GM20431 (cell line): ENCODE data around the gene OTOP2.

ENCODE experiments used
- in situ Hi-C: fragments of 300-500 bp; cut with MseI, MboI; formaldehyde crosslinking; loops from one replicate; pipeline ENCODE4 v1.15.0; 2020; ENCODE audit warnings: low sequenced_read_pairs; ENCODE audit not compliant: unreplicated experiment

OTOP2 gene

DNA sequence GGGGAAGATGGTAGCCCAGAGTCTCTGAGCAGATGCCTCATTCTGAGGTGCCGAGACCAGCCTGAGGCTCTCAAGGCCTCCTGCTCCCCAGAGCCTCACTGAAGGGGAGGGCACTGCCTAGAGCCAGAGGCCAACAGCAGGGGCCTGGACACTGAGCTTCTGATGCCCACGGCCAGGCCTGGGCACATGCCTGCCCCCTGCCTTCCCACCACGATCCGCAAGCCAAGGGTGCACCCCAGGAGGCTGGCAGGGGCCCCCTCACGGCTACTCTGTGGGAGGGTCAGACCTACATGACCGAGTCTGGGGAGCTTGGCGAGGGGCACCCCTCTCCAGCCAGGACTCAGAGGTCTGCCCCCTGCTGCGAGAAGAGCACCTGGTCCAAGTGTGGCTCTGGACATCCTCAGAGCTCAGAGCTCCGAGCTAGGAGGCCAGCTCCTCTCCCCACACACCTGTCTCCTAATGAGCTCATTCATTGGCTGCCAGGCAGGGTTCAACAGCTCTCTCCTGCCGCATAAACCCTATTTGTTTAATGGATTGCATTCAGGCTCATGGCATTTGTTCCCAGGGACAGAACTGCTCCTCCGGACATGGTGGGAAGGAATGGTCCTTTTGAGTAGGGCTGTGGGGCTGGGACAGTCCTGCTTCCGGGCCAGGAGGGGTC is 25.5 kb downstream of the OTOP2 start:
- in situ Hi-C loops, result no loop called here

DNA sequence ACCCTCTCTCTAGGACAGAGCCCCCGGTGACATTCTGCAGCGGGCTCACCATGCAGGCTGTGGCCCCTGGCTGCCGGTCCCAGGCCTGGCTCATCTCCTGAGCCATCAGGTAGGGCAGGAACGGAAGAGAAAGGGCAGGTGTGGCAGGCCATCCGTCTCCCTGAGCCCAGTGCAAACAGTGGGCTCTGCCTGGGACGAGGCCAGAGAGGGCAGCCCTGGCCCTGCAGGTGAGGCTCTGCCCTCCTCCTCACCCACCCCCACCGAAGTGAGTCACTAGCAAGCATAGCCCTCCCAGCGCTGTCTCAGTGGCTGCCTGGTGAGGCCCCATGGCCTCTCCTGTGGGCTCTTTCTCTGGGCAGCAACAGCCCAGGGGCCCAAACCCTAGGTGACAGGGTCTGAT is 26.1 kb downstream of the OTOP2 start:
- in situ Hi-C loops, result no loop called here

DNA sequence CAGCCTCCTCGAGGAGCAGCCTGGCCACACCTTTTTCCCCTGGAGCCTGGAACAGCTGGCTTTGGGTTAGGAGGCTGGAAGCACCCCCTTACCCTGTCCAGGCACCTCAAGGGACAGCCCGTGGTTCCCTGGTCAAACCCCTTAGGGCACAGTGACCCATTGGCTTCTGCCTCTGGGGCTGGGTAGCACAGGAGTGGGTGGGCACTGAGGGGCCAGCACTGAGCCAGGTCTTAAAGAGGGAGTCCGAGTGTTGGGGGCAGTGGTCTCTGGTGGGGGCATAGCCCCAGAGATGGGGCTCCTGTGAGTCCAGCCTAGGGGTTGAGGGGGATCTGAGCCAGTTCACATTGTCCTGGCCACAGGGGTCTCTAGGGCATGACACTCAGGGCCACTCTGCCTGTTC is 27.0 kb downstream of the OTOP2 start:
- in situ Hi-C loops, result no loop called here

DNA sequence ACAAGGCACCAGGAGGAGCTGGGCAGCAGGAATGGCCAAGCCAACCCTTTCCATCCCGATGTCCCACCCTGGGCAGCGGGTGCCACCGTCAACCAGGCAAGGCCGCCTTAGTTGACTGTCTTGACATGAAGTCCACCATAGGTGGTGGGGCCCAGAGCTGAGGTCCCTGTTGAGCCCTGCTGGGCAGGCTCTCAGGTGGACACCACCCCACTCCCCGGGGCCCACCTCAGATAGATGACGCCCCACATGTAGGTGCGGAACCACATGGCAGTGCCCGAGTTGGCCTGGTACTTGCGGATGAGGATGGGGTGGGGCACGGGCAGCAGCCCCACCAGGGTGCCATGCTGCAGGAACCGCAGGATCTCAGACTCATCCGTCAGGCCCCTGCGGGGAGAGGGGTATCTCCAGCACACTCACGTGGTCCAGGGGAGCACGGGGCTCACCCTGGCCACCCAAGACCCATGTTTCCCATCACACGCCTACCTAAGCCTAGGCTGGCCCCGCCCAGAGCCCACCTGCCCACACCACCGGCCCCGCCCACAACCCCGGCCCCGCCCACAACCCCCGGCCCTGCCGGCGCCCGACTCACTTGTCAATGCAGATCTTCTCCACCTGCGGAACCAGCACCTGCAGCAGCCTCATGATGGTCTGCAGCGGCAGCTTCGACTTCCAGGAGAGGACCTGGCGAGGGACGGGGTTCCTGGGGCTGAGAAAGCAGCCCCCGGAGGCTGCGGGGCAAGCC is 27.8 kb downstream of the OTOP2 start:
- in situ Hi-C loops, result no loop called here

DNA sequence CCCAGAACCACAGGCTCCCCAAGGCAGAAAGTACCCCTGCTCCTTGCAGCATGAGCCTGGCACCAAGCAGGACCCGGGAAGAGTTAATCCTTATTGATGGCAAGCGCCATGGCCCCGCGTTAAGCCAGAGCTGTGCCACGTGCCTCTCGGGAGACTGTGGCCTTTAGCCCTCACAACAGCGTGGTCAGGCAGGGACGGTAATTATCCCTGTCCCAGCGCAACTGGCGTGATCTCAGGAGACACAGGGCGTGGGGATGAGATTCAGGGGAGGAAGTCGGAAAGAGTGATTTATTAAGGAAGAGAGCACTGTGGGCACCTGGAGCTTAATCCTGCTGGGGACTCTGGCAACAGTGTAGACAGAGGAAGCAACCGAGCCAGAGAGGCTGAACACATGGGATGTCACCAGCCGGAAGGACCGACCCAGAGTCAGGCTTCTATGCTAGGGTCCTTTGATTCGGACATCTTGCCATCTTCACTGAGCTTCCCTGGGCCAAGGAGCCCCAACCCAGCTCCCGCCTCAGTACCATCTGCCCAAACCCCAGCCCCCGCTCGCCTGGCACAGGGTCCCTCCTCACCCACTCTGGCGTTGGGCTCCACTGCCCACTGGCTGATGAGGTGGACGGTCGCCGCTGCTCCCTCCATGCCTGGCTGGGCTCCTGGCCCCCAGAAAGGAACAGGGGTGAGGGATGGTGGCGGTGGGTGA is 28.5 kb downstream of the OTOP2 start:
- in situ Hi-C loops, result no loop called here

DNA sequence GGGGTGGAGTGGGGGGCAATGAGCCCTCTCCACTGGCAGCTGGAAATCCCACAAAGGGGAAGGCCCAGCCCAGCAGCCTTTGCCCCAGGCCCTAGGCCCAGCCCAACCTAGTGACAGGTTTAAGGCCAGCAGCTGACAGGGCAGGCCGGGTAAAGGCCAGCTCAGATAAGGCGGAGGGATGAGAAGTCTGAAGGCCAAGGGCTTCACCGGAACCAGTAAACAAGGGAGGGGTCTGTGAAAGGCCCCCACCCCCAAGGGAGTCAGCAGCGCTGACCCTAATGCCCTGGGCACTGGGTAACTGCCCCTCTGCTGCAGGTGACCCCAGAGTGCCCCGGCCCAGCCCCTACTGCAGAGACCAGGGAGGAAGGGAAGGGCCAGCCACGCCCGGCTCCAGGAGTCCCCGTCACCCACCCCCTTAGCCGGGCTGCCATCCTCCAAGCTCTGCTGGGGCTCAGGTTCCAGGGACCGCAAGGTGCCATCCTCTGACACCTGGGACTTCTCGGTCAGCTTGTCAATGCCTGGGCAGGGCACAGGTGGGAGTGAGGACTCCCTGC is 29.1 kb downstream of the OTOP2 start:
- in situ Hi-C loops, result no loop called here

DNA sequence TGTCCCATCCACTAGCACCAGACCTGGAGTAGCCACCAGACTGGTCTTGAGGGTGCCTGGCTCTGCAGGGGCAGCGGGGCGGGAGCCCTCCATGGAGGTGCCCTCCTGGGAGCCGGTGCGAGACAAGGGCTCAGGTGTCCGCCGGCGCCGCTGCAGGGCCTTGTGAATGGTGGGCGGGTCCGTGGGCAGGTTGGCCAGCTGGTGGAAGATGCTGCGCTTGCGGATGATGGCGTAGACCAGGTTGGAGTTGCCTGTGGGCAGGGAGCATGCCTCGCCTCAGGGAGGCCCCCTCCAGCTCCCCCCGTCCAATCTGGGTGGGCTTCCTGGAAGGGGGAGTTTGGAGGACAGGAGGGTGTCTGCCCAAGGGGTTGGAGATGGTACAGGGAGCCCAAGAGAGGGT is 30.0 kb downstream of the OTOP2 start:
- in situ Hi-C loops, result no loop called here

DNA sequence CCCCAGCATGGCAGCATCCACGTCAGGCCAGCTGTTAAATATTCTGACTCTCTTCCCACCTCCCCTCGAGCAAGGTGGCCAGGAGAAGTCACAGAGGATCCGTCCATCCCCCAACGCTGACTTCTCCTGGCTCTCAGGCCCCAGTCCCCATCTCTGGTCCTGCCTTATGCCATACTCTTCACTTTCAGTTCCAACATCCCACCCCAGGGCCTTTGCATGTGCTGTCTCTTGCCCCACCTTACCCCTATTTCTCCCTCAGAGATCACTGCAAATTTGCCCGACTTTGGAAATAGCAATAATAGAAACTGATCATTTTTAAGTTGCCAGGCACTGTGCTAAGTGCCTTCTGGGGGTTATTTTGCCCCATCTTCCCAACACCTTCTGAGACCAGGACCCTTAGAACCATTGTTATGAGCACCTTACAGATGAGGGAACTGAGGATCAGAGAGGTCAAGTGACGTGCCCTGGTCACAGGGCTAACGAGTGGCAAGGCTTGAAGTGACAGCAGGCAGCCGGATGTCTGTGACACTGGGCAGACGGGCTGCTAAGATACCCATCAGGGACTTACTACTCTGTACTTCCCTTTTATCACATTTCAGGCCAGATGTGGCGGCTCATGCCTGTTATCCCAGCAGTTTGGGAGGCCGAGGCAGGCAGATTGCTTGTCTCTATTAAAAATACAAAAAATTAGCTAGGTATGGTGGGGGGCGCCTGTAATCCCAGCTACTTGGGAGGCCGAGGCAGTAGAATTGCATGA is 30.8 kb downstream of the OTOP2 start:
- in situ Hi-C loops, result no loop called here

DNA sequence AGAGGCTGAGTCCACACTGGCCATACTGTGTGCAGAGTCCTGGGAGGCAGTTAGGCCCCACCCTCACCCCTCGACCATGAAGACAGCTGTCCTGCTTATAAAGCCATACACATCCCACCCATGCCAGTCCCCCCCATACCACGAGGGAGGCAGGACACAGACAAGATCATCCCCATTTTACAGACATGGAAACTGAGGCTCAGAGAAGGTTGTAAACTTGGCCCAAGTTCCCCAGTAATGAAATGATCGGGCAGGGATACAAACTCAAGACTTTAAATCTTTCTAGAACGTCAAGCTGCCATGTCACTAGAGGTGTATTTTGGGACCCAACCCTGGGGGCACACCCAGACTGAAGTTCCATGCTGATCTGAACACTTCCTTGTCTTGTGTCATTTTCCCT is 32.0 kb downstream of the OTOP2 start:
- in situ Hi-C loops, result no loop called here

DNA sequence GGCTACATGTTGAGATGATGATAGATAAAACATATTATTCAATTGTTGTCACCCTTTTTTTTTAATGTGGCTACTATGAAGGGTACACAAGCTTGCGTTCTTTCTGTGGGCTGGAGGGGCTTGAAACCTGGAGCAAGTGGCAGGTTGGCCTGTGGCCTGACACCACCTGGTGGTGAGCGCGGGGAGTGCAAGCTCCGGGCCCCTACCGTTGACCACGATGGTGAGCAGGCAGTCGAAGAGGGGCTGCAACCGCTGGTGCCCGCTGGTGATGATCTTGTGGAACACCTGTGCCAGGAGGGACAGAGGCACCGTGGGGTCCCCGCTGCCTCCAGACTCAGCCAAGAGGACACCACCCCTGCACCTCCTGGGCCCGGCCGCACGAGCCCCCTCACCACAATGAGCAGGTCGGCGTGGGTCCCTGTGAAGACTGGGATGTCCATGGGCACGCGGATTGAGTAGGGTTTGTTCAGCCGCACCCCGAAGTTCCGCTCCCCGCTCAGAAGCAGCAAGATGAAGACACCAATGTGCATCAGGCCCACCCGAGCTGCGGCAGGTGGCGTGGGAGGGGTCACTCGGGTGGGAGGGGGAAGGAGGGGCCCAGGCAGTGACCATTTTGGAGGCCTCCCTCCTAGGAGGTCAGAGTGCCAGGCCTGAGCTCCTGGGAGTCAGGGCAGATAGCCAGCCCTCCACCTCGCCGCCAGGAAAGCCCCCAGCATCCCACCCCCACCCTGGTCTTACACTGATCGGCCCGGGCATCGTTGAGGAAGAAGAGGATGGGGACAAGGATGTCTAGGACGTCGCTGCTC is 34.1 kb downstream of the OTOP2 start:
- in situ Hi-C loops, result no loop called here

DNA sequence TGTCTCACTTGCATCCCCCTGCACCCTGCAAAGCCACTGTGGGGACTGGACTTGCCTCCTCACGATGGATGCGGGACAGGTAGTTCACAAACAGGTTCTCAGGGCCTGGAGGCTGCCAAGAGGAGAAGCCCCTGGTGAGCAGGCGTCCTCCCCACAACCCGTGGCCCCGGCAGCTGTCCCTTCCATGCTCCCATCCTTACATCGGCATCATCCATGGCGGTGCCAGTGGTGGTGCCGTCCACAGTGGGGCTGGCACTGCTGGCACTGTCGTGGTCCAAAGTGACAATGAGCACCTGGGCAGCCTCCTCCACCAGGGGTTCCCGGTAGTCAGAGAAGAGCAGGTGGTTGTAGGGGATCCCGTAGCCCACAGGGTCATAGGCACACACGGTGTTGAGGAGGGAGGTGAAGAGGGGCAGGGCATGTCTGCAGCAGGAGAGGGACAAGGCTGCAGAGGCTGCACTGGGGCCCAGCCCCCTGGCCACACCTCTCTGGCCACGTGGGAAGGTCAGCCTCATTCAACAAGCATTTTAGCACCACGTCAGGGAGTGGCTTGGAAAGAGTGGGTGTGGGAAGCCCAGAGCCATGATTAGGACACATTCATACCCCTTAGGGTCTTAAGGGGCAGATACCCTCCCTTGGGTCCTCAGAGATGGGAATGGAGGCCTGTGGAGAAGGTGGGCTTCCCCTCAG is 35.9 kb downstream of the OTOP2 start:
- in situ Hi-C loops, result no loop called here

DNA sequence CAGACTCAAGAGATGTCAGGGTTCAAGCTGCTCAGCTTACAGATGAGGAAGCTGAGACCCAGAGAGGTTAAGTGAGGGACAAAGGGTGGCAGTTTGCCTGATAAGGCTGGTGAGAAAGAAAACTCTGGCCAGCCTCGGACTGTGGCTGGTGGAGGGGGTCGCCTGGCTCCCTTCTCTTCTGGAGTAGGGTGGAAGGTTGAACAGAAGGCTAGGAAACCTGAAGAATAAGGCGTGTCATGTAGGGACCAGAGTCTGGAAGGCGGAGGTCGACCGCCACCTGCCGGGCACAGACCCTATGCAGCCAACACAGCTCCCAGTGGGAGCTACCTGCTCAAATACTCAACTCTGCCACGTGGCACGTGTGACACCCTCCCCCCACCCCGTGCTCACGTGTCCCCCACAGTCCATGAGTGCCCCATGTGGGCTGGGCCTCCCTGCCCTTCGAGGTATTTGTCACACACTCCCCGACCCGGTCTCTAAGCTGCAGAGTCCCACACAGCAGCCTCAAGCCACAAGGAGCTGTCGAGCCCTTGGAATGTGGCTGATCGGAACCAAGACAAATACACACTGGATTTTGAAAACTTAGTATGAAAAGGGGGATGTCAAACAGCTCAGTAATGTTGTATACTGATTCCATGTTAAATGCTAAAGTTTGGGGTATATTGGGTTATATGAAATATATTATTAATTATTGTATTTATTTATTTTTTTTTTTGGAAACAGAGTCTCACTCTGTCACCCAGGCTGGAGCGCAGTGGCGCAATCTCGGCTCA is 36.7 kb downstream of the OTOP2 start:
- in situ Hi-C loops, result no loop called here

DNA sequence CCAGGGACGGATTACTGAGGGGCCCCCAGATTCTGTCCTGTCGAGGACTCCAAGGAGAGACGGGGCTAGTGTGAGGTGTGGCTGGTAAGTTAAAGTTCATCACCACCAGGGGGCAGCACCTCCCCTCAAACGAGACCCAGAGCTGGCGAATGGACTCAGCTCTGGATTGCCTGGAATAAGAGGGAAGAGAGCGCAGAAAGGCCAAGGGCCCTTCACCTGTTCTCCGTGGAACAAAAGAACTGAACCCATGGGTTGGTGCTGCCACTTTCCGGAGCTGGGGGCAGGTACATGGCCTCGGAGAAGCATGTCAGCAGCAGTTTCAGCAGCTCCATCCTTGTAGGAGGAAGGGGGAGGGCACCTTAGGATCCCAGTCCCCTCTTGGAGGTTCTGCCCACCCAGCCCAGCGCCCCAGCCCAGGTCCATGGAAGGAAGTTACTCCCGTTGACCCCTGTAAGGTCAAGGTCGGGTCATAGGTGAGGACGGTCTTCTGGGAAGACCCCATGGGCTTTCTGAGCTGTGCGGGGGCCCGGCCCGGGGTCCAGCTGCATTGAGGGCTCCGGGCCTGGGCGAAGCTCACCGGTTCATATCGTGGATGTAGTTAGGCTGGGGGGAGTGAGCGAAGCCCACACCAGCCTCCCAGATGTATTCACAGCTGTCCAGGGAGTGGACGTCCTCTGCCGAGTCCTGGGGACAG is 37.7 kb downstream of the OTOP2 start:
- in situ Hi-C loops, result no loop called here

DNA sequence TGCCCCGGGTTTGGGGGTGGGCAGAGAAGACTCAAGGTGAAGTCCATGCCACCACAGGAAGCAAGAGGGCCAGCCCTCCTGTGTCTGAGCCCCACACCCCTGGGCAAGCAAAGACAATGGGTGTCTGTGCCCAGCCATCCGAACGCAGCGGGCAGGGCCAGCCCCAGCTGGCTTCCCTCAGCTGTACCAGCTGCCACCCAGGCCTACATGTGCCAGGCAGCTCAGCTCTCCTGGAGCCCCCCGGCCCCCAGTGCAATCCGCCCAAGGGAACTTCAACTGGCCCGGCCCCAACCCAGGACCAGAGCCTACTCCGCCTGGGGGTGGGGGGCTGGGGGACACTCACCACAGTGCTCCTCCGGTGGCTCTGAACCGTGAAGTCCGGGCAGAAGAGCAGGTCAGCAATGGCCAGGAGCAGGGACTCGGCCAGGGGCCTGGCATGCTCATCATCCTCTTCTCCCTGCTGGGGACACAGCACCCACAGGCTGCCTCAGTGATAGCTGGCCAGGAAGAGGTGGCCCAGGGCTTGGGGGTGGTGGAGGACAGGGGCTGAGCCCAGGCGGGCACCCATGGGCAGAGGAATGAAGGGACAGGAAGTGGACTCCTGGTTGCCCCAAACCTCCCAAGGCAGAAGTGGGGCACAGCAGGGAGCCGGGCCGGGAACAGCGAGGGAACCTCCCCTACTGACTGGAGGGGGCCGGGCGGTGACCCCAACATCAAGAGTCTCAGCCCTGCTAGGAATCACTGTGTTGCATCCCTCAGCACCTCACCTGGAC is 38.7 kb downstream of the OTOP2 start:
- in situ Hi-C loops, result no loop called here

DNA sequence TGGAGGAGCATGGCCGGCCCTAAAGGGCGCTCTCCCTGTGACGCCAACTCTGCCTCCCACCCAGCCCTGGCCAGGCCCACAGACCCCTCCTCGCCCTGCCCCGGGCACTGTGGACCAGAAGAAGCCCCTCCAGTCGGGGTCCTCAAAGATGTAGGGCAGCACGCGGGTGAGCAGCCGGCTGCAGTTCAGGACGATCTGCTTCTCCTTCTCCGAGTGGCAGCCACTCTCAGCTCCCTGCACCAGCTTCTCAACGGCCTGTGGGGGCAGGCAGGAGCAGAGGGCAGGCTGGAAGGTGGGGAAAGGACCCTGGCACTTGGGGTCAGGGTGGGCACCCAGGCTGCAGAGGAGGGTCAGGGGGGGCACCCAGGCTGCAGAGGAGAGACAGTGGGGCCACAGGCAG is 39.6 kb downstream of the OTOP2 start:
- in situ Hi-C loops, result no loop called here

DNA sequence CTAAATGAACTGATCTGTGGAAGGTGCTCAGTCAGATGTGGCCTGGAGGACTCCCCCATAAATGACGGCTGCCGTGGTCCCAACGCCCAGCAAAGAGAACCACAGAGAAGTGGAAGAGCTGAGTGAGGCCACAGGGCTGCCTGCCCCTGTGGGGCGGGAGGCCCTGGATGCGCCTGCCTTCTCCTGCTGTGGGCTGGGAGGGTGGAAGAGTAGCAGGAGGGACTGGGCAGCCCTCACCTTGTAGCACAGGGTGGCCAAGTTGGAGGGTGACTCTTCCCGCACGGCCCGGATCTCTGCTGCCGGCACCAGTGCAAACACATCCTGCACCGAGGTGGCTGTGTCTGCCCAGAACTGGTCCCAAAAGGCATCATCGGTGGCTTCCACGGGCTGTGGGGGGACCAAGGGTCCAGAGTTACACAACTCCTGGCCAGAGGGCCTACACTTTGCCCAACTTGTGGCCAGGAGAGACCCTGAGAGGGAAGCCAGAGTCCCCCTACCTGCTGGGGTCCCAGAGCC is 40.2 kb downstream of the OTOP2 start:
- in situ Hi-C loops, result no loop called here
